Stomach smooth muscle (tissue), 2 donors: Measurements from ENCODE around the gene TMEM242.
"Not testable (repeated sequence)": the region's sequence is repeated elsewhere in the genome, so short reads cannot be mapped to it uniquely, and the experiment has no call there.

Experiments
- H3K27ac ChIP-seq: one replicate; pipeline ENCODE4 v1.7.0; 2013; ENCODE audit warnings: mild to moderate bottlenecking, low read length, inconsistent platforms
- H3K27me3 ChIP-seq, 2 donors: one replicate each; pipeline ENCODE4 v1.7.0; 2013; ENCODE audit warnings: low read length in 2 of 2; ENCODE audit not compliant: insufficient read depth in 2 of 2, control insufficient read depth in 1 of 2
- H3K36me3 ChIP-seq, 2 donors: one replicate each; pipeline ENCODE4 v1.7.0; 2013; ENCODE audit warnings: low read length in 2 of 2; ENCODE audit not compliant: control insufficient read depth in 2 of 2, insufficient read depth in 2 of 2
- H3K4me1 ChIP-seq: one replicate; pipeline ENCODE4 v1.7.0; 2013; ENCODE audit warnings: low read length; ENCODE audit not compliant: control insufficient read depth, insufficient read depth
- H3K4me3 ChIP-seq, 2 donors: one replicate each; pipeline ENCODE4 v1.7.0; 2013; ENCODE audit warnings: low read length in 2 of 2
- H3K9ac ChIP-seq, 2 donors: one replicate each; pipeline ENCODE4 v1.7.0; 2013; ENCODE audit warnings: low read length in 2 of 2, mild to moderate bottlenecking in 1 of 2
- H3K9me3 ChIP-seq, 2 donors: one replicate each; pipeline ENCODE4 v1.7.0; 2013; ENCODE audit warnings: low read length in 2 of 2; ENCODE audit not compliant: control insufficient read depth in 2 of 2
- donor health status: healthy.
- donor health status: Pancreatic carcinoma.

TMEM242 gene

DNA sequence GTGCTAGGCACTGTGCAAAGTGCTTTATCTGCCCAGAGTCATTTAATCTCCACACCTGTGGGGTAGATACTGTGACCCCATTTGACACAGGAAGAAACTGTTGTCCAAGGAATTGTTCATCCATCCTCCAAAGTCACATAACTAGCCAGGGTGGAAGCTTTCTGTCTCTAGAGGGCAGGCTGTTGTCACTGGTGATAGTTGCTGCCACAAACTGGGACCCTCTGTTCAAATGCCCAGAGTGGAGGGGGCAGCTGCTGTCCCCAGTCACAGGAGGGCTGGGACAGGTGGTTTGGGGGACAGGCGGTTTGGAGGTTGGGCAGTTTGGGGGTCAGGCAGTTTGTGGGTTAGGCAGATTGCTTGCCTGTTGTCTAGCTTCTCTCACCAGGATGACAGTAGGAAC lies 16.1 kb upstream of the TMEM242 start:
- Histone ChIP-seq H3K36me3 (no peaks in the 10 kb centered on the region), H3K27ac (no peak overlapping the region), H3K4me3 (no peak overlapping the region), H3K9ac (no peak overlapping the region), H3K4me1 (no peaks in the 10 kb centered on the region), H3K27me3 (no peaks in the 10 kb centered on the region), H3K9me3 (no peaks in the 10 kb centered on the region)

DNA sequence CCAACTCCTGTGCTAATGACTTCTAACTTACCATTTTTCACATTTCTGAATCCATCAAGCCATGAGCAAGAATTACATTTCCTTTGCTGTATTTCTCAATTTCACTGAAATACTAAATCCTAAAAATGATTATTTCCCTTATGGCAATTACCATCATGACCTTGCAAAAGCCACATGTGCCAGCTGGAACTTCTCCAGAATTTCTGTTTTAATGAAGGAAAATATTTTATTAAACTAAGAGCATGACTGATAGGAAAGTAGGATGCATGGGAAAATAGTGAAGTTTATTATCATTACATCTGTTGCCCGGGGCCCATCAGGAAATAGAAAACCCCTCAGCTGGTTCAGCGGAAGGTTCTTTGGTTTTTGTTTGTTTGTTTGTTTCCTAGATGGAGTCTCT lies 14.4 kb upstream of the TMEM242 start:
- Histone ChIP-seq H3K9me3 (no peaks in the 10 kb centered on the region), H3K27me3 (peaks cover 0 to 3% of the 10 kb centered on the region in 2 donors), H3K36me3 (no peaks in the 10 kb centered on the region), H3K4me3 (no peak overlapping the region), H3K27ac (no peak overlapping the region), H3K4me1 (no peaks in the 10 kb centered on the region), H3K9ac (no peak overlapping the region)

- H3K27me3 ChIP-seq, H3K27ac ChIP-seq, H3K9me3 ChIP-seq, H3K4me3 ChIP-seq, H3K4me1 ChIP-seq, H3K9ac ChIP-seq, H3K36me3 ChIP-seq: not testable (repeated sequence)
Measured at GRCh38 chr6:157337276-157337675, 14.0 kb upstream of the TMEM242 start.

DNA sequence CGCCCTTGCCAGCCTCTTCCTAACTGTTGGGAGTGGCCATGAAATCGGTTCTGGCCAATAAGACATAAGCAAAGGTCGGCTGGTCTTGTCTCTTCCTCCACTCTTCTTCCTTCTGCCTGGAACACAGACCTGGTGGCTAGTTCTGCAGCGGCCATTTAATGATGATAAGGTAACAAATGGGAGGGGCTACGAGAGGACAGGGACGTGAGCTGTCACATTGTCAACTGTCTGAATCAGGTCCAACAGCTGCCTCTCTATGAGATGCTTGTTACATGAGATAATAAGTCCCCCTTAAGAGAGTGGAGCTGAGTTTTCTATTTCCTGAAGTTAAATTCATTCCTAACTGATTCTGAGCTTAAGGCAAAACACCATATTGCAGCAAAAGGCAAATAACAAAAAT lies 12.5 kb upstream of the TMEM242 start:
- Histone ChIP-seq H3K9ac (no peak overlapping the region), H3K9me3 (no peaks in the 10 kb centered on the region), H3K27ac (no peak overlapping the region), H3K36me3 (no peaks in the 10 kb centered on the region), H3K27me3 (peaks cover 0 to 6% of the 10 kb centered on the region in 2 donors), H3K4me1 (no peaks in the 10 kb centered on the region), H3K4me3 (no peak overlapping the region)

GRCh38 chr6:157333956-157334355 lies 10.6 kb upstream of the TMEM242 start:
- H3K9me3 ChIP-seq, result no peaks in the 10 kb centered on the region
- no peaks in the 10 kb centered on the region for H3K36me3 ChIP-seq
- H3K9ac ChIP-seq, result no peak overlapping the region
- no peak overlapping the region for H3K4me3 ChIP-seq
- H3K27ac ChIP-seq, result no peak overlapping the region
- H3K27me3 ChIP-seq, result peaks cover 0 to 6% of the 10 kb centered on the region in 2 donors
- H3K4me1 ChIP-seq, result no peaks in the 10 kb centered on the region

GRCh38 chr6:157333537-157333936 lies 10.2 kb upstream of the TMEM242 start:
- Histone ChIP-seq H3K4me1 (no peaks in the 10 kb centered on the region), H3K27ac (no peak overlapping the region), H3K9ac (no peak overlapping the region), H3K36me3 (no peaks in the 10 kb centered on the region), H3K9me3 (no peaks in the 10 kb centered on the region), H3K4me3 (no peak overlapping the region), H3K27me3 (peaks cover 0 to 6% of the 10 kb centered on the region in 2 donors)

DNA sequence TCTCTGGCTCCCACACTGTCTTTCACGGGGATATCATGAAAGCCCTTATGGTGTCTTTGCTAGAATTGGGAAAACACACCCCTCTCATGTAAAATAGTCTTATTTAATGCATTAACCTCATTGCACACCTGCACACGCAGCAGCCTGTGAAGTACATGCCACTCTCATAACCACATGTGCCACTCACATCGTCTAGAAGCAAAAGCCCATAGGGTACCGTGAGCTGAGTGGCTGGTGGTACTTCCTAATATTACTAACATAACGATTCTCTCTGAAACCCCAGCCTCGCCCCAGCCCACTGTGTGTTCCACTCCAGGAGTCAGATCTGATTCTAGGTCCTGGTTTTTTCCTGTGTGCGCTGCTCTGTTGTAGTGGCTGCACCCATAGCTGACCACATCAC lies 9.5 kb upstream of the TMEM242 start:
- Histone ChIP-seq H3K36me3 (no peaks in the 10 kb centered on the region), H3K27ac (no peak overlapping the region), H3K9me3 (no peaks in the 10 kb centered on the region), H3K4me1 (no peaks in the 10 kb centered on the region), H3K9ac (no peak overlapping the region), H3K27me3 (peaks cover 0 to 6% of the 10 kb centered on the region in 2 donors), H3K4me3 (no peak overlapping the region)

DNA sequence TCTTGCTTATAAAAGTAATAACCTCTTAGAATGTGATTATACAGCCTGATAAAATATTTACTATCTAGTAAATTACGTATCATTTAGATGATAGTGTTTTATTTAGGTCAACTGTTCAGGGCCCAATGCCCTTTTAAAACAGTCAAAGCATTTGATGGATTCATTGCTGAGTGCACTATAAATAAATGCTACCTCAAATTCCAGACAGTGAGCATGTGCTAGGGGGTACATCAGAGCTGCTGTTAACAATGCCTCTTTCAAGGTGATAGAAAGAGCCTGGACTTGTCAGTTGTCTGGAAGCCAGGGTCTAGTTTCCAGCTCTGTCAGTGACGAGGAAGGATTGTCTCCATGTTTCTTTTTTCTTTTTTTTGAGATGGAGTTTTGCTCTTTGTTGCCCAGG lies 7.5 kb upstream of the TMEM242 start:
- Histone ChIP-seq H3K27me3 (peaks cover 0 to 6% of the 10 kb centered on the region in 2 donors), H3K27ac (no peak overlapping the region), H3K9me3 (no peaks in the 10 kb centered on the region), H3K4me3 (no peak overlapping the region), H3K36me3 (no peaks in the 10 kb centered on the region), H3K4me1 (no peaks in the 10 kb centered on the region), H3K9ac (no peak overlapping the region)

- Histone ChIP-seq H3K9me3 (no peaks in the 10 kb centered on the region), H3K36me3 (no peaks in the 10 kb centered on the region), H3K9ac (no peak overlapping the region), H3K4me1 (no peaks in the 10 kb centered on the region), H3K27ac (no peak overlapping the region), H3K27me3 (peaks cover 0 to 6% of the 10 kb centered on the region in 2 donors), H3K4me3 (no peak overlapping the region)
Measured at GRCh38 chr6:157329829-157330228, 6.5 kb upstream of the TMEM242 start.

DNA sequence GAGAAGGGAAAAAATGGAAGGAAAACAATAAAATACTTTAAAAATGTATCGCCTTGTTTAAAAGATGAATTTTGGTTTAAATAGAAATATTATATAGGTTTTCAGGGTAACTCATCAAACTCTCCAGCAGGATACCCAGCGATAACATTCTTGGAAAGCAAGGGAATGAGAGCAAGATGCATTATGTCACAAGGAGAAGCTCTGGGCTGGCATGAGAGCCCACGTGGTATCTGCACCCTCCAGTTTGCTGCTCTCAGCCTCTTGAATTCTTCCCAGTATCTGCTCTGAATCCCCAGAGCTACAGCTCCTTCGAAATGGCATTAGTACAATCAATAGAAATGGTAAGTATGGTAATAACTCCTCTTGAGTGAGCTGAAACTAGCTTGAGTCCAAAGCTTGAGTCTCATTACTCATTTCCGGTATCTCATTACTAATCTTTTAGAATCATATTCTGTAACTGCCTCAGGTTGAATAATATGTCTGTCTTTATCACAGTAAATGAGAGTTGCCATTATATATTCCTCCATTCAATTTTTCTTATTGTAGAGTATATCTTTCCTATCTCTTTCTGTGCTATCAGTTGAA lies 4.9 kb upstream of the TMEM242 start:
- Histone ChIP-seq H3K9ac (no peak overlapping the region), H3K9me3 (no peaks in the 10 kb centered on the region), H3K36me3 (no peaks in the 10 kb centered on the region), H3K4me1 (peaks cover 7% of the 10 kb centered on the region), H3K4me3 (no peak overlapping the region), H3K27ac (no peak overlapping the region), H3K27me3 (peaks cover 0 to 3% of the 10 kb centered on the region in 2 donors)

- H3K27ac ChIP-seq, result no peak overlapping the region
- H3K9me3 ChIP-seq, result no peaks in the 10 kb centered on the region
- H3K4me3 ChIP-seq, result no peak overlapping the region
- H3K27me3 ChIP-seq, result no peaks in the 10 kb centered on the region
- H3K4me1 ChIP-seq, result peaks cover 10% of the 10 kb centered on the region
- no peaks in the 10 kb centered on the region for H3K36me3 ChIP-seq
- H3K9ac ChIP-seq, result no peak overlapping the region
Measured at GRCh38 chr6:157326979-157327378, 3.7 kb upstream of the TMEM242 start.
